Mesodermal cell (in vitro differentiated cells): ENCODE results near the gene TRMT2A.

Experiments
- H3K27ac ChIP-seq: 2 replicates; pipeline ENCODE4 v1.7.0; 2013; ENCODE audit warnings: mild to moderate bottlenecking, low read depth, low read length, moderate library complexity; ENCODE audit not compliant: severe bottlenecking
- H3K36me3 ChIP-seq: 2 replicates; pipeline ENCODE4 v1.7.1; 2013; ENCODE audit warnings: mild to moderate bottlenecking, low read length, moderate library complexity; ENCODE audit not compliant: control insufficient read depth, insufficient read depth
- H3K4me1 ChIP-seq: one replicate; pipeline ENCODE4 v1.7.1; 2013; ENCODE audit warnings: mild to moderate bottlenecking, low read length; ENCODE audit not compliant: insufficient read depth, control insufficient read depth, poor library complexity, severe bottlenecking
- H3K4me3 ChIP-seq: 2 replicates; pipeline ENCODE4 v1.7.0; 2013; ENCODE audit warnings: low read length, control low read depth, mild to moderate bottlenecking; ENCODE audit not compliant: insufficient read depth, poor library complexity, severe bottlenecking; ENCODE audit errors: extremely low read depth
- H3K9me3 ChIP-seq: 2 replicates; pipeline ENCODE4 v1.7.1; 2013; ENCODE audit warnings: mild to moderate bottlenecking, low read length, moderate library complexity; ENCODE audit not compliant: control insufficient read depth
- WGBS, 2 experiments: methylation state at CpG; one replicate each; pipeline ENCODE4 v1.1.5; 2013; ENCODE audit warnings: missing lambda C conversion rate in 2 of 2; ENCODE audit not compliant: insufficient coverage in 2 of 2; 5-methylcytosine and 5-hydroxymethylcytosine counted together

TRMT2A gene

GRCh38 chr22:20096574-20097420 lies 20.2 kb downstream of the TRMT2A start:
- WGBS, 2 experiments, result 80 to 100% methylated on average over 1 of the region's 2 CpGs
- Histone ChIP-seq H3K9me3 (no peaks in the 10 kb centered on the region), H3K36me3 (peaks cover 96% of the 10 kb centered on the region), H3K4me3 (no peak overlapping the region), H3K4me1 (no peaks in the 10 kb centered on the region), H3K27ac (no peak overlapping the region)

DNA sequence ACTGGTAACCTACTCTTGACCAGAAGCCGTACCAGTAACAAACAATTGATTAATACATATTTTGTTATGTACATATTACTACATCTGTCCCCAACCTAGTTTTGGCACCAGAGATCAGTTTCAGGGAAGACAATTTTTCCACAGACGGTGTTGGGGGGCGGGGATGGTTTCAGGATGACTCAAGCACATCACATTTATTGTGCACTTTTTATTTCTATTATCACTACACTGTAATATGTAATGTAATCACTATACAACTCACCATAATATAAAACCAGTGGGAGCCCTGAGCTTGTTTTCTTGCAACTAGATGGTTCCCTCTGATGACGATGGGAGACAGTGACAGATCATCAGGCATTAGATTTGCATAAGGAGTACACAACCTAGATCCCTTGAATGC lies 21.5 kb downstream of the TRMT2A start:
- peaks cover 98% of the 10 kb centered on the region for H3K36me3 ChIP-seq
- no peak overlapping the region for H3K27ac ChIP-seq
- H3K4me1 ChIP-seq, result no peaks in the 10 kb centered on the region
- H3K4me3 ChIP-seq, result no peak overlapping the region
- H3K9me3 ChIP-seq, result no peaks in the 10 kb centered on the region
- WGBS, 2 experiments, result 100% methylated on average over 1 of the region's 4 CpGs; no CpG with 5 or more reads in 1 of the 2 experiments

DNA sequence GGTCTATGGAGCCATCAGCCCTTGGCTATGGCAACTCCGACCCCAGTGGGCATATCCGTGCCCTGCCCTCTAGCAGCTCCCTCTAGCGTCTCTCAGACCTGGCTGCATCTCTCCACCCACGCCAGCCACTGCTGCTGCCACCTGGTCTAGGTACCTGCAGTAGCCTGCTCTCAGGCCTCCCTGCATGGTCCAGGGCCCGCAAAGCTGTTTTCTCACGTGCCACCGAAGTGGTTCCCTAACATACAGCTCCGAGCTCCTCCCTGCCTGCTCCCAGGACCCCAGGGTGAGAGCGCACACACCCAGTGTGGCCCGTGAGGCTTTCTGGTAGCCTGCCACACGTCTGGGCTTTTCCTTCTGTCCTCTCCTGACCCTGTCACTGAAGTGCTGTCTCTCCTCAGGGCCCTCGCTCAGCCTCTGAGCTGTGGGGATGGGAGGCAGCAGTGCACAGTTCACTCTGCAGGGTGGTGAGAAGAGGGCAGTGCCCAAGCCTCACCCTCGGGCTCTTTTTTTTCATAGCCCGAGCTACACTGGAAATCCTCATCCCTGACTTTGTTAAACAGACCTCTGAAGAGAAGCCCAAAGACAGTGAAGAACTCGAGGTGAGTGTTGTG lies 22.7 kb downstream of the TRMT2A start:
- Histone ChIP-seq H3K9me3 (no peaks in the 10 kb centered on the region), H3K36me3 (peaks cover 99% of the 10 kb centered on the region), H3K4me1 (no peaks in the 10 kb centered on the region), H3K27ac (no peak overlapping the region), H3K4me3 (no peak overlapping the region)
- WGBS, 2 experiments, result 99 to 100% methylated on average over 12 of the region's 15 CpGs

DNA sequence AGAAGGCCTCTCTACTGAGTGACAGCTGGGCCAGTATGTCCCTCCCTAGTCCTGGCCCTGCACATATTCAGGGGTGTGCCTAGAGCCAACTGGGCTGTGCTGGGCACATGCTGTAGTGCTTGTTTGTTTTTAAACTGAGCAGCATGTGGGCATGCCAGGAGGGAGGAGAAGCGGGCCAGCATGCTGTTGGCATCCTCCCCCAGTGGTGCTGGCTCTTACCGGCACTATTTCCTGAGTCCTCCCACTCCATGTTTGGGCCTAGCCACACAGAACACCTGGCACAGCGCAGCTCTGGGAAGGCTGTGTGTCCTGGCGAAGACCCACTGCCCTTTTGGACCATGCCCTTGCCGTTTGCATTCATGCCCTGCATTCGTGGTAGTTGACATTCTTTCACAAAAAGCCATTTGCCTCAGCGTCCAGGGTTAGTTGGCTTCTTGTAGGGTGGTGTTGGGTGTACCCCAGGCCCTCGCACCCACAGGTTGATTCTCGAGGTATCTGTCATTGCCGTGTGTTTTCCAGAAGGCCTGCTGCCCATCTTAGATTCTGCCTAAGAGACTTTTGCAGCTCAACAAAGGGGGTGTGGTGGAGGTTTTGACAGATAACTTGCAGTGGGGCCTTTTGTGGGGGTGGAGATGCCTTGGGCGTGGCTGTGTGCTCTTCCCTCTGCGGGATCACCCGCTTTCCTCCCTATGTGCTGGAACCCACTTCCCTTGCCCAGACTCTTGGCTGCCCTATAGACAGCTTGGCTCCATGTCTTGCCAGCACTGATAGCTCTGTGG lies 23.4 kb downstream of the TRMT2A start:
- Histone ChIP-seq H3K4me3 (no peak overlapping the region), H3K36me3 (peaks cover 97% of the 10 kb centered on the region)
- WGBS, 2 experiments, result 98 to 99% methylated on average over 12 of the region's 13 CpGs

GRCh38 chr22:20092477-20092854 lies 24.6 kb downstream of the TRMT2A start:
- WGBS, 2 experiments, result 95 to 98% methylated on average over 9 to 11 of the region's 11 CpGs
- Histone ChIP-seq H3K4me3 (no peak overlapping the region), H3K9me3 (no peaks in the 10 kb centered on the region), H3K27ac (no peak overlapping the region), H3K4me1 (no peaks in the 10 kb centered on the region), H3K36me3 (peaks cover 98% of the 10 kb centered on the region)

More for the DNA sequence above, 23.4 kb downstream of the TRMT2A start:
- H3K9me3 ChIP-seq, result no peaks in the 10 kb centered on the region
- no peaks in the 10 kb centered on the region for H3K4me1 ChIP-seq
- no peak overlapping the region for H3K27ac ChIP-seq

DNA sequence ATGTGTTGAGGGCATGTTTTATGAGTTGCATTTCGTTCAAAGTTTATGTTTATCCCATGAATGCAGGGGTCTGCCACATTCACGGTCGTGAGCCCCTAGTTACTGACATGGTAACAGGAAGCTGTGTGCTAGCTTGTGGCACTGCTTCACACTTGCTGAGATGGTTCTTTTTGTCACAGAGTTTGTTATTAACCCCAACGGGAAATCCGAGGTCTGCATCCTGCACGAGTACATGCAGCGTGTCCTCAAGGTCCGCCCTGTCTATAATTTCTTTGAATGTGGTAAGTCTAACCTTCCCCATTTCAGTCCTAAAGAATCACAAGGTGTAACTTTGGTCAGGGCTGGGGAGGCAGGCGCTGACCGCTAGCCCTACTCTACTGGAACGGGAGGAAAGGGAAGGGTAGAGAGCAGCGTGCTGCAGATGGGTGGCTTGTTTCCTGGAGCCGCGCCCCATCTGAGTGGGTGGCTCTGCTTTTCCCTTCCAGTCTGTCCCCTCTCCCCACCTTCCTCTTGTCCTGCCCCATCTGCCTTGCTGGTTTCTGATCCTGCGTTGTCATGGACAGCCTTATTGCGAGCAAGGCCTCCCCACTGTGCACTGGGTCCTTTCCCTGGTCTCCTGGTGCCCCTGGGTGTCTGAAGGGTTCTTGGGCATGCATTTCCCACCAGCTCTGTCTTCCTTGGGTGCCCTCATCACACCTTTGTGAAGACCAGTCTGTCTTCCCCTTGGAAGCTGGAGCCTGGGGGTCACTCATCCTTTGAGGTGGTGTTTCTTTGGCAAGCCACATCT lies 25.1 kb downstream of the TRMT2A start:
- no peaks in the 10 kb centered on the region for H3K9me3 ChIP-seq
- no peaks in the 10 kb centered on the region for H3K4me1 ChIP-seq
- no peak overlapping the region for H3K4me3 ChIP-seq
- H3K36me3 ChIP-seq, result peaks cover 98% of the 10 kb centered on the region
- 97 to 98% methylated on average over 5 to 14 of the region's 16 CpGs for WGBS, 2 experiments
- no peak overlapping the region for H3K27ac ChIP-seq

DNA sequence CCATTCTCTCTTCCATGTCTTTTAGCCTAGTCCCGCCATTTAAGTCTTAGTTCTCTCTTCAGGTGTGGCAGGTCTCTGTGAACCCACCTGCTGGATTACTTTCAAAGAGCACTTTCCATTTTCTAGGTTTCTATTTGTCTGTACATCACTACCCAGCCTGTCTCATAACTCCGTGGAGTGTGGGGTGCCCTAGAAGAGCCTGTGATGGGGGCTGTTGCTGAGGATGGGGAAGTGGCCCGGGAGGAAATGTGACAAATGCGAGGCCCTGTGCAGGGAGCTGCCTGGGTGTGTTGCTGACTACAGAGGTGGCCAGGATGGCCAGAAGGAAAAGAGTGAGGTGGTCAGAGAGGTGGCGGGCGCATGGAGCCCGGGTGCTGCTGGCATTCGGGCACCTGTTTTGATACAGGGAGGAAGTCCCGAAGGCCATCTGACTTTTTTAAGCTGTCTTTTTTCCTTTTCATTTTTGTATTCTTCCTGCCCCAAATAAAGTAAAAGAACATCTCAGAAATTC lies 26.2 kb downstream of the TRMT2A start:
- H3K36me3 ChIP-seq, result peaks cover 98% of the 10 kb centered on the region
- H3K9me3 ChIP-seq, result no peaks in the 10 kb centered on the region
- H3K27ac ChIP-seq, result no peak overlapping the region
- H3K4me3 ChIP-seq, result no peak overlapping the region
- H3K4me1 ChIP-seq, result no peaks in the 10 kb centered on the region
- 96 to 97% methylated on average over 5 to 7 of the region's 9 CpGs for WGBS, 2 experiments

GRCh38 chr22:20089977-20090729 lies 26.9 kb downstream of the TRMT2A start:
- no peak overlapping the region for H3K4me3 ChIP-seq
- H3K9me3 ChIP-seq, result no peaks in the 10 kb centered on the region
- 94 to 97% methylated on average over 9 to 11 of the region's 11 CpGs for WGBS, 2 experiments
- H3K36me3 ChIP-seq, result peaks cover 97% of the 10 kb centered on the region
- no peak overlapping the region for H3K27ac ChIP-seq
- no peaks in the 10 kb centered on the region for H3K4me1 ChIP-seq

GRCh38 chr22:20089226-20089976 lies 27.6 kb downstream of the TRMT2A start:
- WGBS, 2 experiments, result 98 to 99% methylated on average over 15 to 16 of the region's 17 CpGs
- Histone ChIP-seq H3K36me3 (peaks cover 92% of the 10 kb centered on the region), H3K4me1 (peaks cover 3% of the 10 kb centered on the region), H3K9me3 (no peaks in the 10 kb centered on the region), H3K27ac (no peak overlapping the region), H3K4me3 (no peak overlapping the region)
